CD4-positive, alpha-beta T cell (primary cell): ENCODE data around the gene SRSF7. TPM values are rescaled to one million over a fixed set of nuclear protein-coding genes. Genes with fewer than 3 reads are reported as not detected.
A peak's percentile ranks its signal among the peaks of the same experiment; 100 is the strongest.

Experiments used
- ATAC-seq: fragments of 200-7000 bp; cut with Tn5 transposase; one replicate; pipeline ENCODE4 v1.10.0; 2022; ENCODE audit warnings: mild to moderate bottlenecking; ENCODE audit not compliant: poor library complexity
- CTCF ChIA-PET: fragments of 350-600 bp; sonication (Branson Sonifier 250); formaldehyde crosslinking; loops from one replicate; lab custom pipeline; 2021; ENCODE audit warnings: antibody characterized with exemption, inconsistent platforms; lab: Charles Lee
- POLR2A ChIA-PET: fragments of 350-600 bp; sonication (Branson Sonifier 250); formaldehyde crosslinking; loops from one replicate; lab custom pipeline; 2021; ENCODE audit warnings: antibody characterized with exemption, inconsistent platforms; lab: Charles Lee
- DNase-seq, 14 experiments: peaks; one replicate each; pipeline ENCODE4 v3.0.0-alpha.2; 2013 to 2020; ENCODE audit warnings: mixed read lengths in 2 of 14
- H3K27ac ChIP-seq, 2 donors: one replicate each; pipeline versions ENCODE4 v1.5.1 to v1.7.0; 2013; ENCODE audit warnings: low read length in 2 of 2, low read depth in 1 of 2, mild to moderate bottlenecking in 1 of 2
- H3K27me3 ChIP-seq, 2 experiments: 1 replicate in 1 of 2; 2 replicates in 1 of 2; pipeline versions ENCODE4 v1.6.1 to v1.7.0; 2013; ENCODE audit warnings: low read length in 2 of 2, control low read depth in 1 of 2, mild to moderate bottlenecking in 1 of 2, moderate library complexity in 1 of 2; ENCODE audit not compliant: insufficient read depth in 2 of 2, control insufficient read depth in 1 of 2
- H3K36me3 ChIP-seq: one replicate; pipeline ENCODE4 v1.6.1; 2013; ENCODE audit warnings: low read length, control low read depth; ENCODE audit not compliant: insufficient read depth
- H3K4me1 ChIP-seq: one replicate; pipeline ENCODE4 v1.6.1; 2013; ENCODE audit warnings: low read length, control low read depth; ENCODE audit not compliant: insufficient read depth
- H3K4me3 ChIP-seq: one replicate; pipeline ENCODE4 v1.5.1; 2013; ENCODE audit warnings: mild to moderate bottlenecking, low read length, moderate library complexity
- H3K9me3 ChIP-seq, 2 experiments: 1 replicate in 1 of 2; 2 replicates in 1 of 2; pipeline versions ENCODE4 v1.6.1 to v1.7.0; 2013; ENCODE audit warnings: low read length in 2 of 2, mild to moderate bottlenecking in 2 of 2, control low read depth in 1 of 2, moderate library complexity in 1 of 2; ENCODE audit not compliant: control insufficient read depth in 1 of 2, insufficient read depth in 1 of 2
- H3K27ac Mint-ChIP-seq: one replicate; pipeline ENCODE4 v1.8.0; 2020; ENCODE audit warnings: mixed read lengths
- H3K27me3 Mint-ChIP-seq: one replicate; pipeline ENCODE4 v1.8.0; 2021; ENCODE audit warnings: mixed read lengths
- H3K36me3 Mint-ChIP-seq: one replicate; pipeline ENCODE4 v1.8.0; 2021; ENCODE audit warnings: low read depth, mixed read lengths
- H3K4me1 Mint-ChIP-seq: one replicate; pipeline ENCODE4 v1.8.0; 2021; ENCODE audit warnings: low read depth, mixed read lengths
- H3K4me3 Mint-ChIP-seq: one replicate; pipeline ENCODE4 v1.8.0; 2020; ENCODE audit warnings: mild to moderate bottlenecking, mixed read lengths
- H3K9me3 Mint-ChIP-seq: one replicate; pipeline ENCODE4 v1.8.0; 2020; ENCODE audit warnings: mixed read lengths
- intact Hi-C, 2 experiments: fragments of 100-400 bp; cut with DNase I in 1 of 2; cut with micrococcal nuclease in 1 of 2; formaldehyde crosslinking; loops; one replicate each; pipeline versions ENCODE4 v1.15.1 to v1.9.0; 2023 to 2025; cut with DNase I, micrococcal nuclease
- total RNA-seq, 174 experiments: library from RNA in 2 of 174; stranded (reverse) in 2 of 174; gene quantifications; one replicate each; pipeline ENCODE4 v1.2.3 and lab custom pipeline; 2021 to 2026
- TF ChIP-seq, protein P1 (sequence below): fragments of 200-600 bp; IDR thresholded peaks from one replicate; pipeline ENCODE4 v1.8.0; 2022; ENCODE audit warnings: antibody characterized with exemption, mild to moderate bottlenecking

SRSF7 gene
- total RNA-seq, 2 experiments from 2014 or later: 550 to 557 TPM

DNA sequence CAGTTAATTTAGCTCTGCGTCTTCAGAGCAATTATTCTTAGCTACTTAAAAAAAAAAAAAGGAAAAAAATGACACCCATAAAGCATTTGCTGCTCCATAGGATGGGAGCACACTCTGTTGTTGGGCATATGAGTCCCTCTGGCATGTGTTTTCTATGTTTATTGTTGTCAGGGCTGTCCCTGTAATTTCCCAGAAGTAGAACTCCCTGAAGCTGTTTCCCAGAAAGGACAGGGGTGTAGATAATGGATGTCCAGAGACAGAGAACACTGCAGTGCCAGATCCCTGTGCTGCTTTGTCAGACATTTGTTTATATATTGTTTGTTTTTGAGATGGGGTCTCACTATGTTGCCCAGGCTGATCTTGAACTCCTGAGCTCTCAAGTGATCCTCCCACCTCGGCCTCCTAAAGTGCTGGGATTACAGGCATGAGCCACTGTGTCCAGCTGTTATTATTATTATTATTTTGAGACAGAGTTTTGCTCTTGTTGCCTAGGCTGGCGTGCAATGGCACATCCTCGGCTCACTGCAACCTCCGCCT lies 52.6 kb downstream of the SRSF7 start:
- Mint-ChIP-seq H3K27ac (peak overlapping the region; percentile 90), H3K4me3 (no peak overlapping the region), H3K27me3 (no peaks in the 10 kb centered on the region), H3K4me1 (peaks cover 65% of the 10 kb centered on the region), H3K9me3 (peaks cover 2% of the 10 kb centered on the region), H3K36me3 (peaks cover 63% of the 10 kb centered on the region)
- no peaks in the 10 kb centered on the region for H3K9me3 ChIP-seq
- TF ChIP-seq, protein P1, sequence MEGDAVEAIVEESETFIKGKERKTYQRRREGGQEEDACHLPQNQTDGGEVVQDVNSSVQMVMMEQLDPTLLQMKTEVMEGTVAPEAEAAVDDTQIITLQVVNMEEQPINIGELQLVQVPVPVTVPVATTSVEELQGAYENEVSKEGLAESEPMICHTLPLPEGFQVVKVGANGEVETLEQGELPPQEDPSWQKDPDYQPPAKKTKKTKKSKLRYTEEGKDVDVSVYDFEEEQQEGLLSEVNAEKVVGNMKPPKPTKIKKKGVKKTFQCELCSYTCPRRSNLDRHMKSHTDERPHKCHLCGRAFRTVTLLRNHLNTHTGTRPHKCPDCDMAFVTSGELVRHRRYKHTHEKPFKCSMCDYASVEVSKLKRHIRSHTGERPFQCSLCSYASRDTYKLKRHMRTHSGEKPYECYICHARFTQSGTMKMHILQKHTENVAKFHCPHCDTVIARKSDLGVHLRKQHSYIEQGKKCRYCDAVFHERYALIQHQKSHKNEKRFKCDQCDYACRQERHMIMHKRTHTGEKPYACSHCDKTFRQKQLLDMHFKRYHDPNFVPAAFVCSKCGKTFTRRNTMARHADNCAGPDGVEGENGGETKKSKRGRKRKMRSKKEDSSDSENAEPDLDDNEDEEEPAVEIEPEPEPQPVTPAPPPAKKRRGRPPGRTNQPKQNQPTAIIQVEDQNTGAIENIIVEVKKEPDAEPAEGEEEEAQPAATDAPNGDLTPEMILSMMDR: no peak
- peaks cover 12% of the 10 kb centered on the region for H3K36me3 ChIP-seq
- no peaks in the 10 kb centered on the region for H3K27me3 ChIP-seq
- H3K4me3 ChIP-seq: no peak overlapping the region
- intact Hi-C loops: no loop called here
- peaks cover 76% of the 10 kb centered on the region for H3K4me1 ChIP-seq
- no peak for ATAC-seq
- ChIA-PET CTCF (interaction anchor here (1.1 kb wide), 1 partner anchor 95 kb away, joined by 3 read pairs; the partner anchor contains the start of gene HNRNPLL), POLR2A (interaction anchor here (0.7 to 4.5 kb wide), 7 partner anchors 11 to 97 kb away, joined by 3 to 20 read pairs (median 4); partner anchors contain the start of gene SRSF7)
- H3K27ac ChIP-seq: peak overlapping the region in 1 of 2 donors; percentile 63
- no peak for DNase-seq

DNA sequence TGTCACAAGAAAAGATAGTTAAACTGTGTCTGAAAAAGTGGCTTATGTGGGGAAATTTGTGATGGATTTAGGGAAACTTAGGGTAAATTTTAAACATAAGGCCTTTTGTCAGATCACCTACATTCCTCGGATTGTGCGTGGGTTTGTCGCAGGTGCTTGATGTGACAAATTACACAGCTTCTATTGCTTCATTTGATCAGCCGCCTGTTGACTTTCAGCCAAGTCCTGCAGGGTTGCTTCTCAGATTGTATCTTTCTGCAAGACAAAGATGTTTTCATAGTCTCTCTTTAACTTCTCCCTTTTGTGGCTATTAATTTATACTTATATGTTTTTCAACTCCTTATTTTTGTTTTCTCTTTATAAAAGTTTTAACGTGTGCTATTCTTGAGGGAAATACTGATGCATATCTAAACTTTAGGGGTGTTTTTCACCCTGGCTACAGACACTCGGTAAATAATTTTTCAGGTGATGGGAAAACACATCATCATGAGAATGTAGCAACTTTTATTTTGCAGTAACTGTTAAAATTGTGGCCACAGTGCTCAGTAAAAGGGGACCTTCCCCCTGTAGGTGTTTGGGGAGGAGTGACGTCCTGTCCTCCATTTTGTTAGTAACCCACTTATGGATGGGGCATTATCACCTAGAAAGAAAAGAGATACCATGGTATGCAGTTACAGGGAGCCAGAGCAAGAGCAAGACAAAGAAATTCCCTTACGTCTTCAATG lies 53.9 kb downstream of the SRSF7 start:
- TF ChIP-seq, protein P1: no peak
- Histone ChIP-seq H3K36me3 (peaks cover 12% of the 10 kb centered on the region), H3K27me3 (no peaks in the 10 kb centered on the region), H3K27ac (peak overlapping the region; percentile 47 to 63), H3K4me3 (no peak overlapping the region), H3K4me1 (peaks cover 79% of the 10 kb centered on the region), H3K9me3 (no peaks in the 10 kb centered on the region)
- H3K27me3 Mint-ChIP-seq: no peaks in the 10 kb centered on the region
- peak overlapping the region; percentile 54 for H3K4me3 Mint-ChIP-seq
- ATAC-seq: peak; percentile 65
- intact Hi-C loops: no loop called here
- H3K36me3 Mint-ChIP-seq: peaks cover 67% of the 10 kb centered on the region
- H3K4me1 Mint-ChIP-seq: peaks cover 70% of the 10 kb centered on the region
- peak overlapping the region; percentile 90 for H3K27ac Mint-ChIP-seq
- ChIA-PET CTCF (interaction anchor here (1.0 to 2.1 kb wide), 3 partner anchors 15 to 116 kb away, joined by 3 to 8 read pairs (median 3); partner anchors contain the start of gene HNRNPLL), POLR2A (interaction anchor here (0.8 to 4.5 kb wide), 5 partner anchors 12 to 116 kb away, joined by 4 to 20 read pairs (median 6); no protein-coding TSS in a partner anchor)
- H3K9me3 Mint-ChIP-seq: peaks cover 2% of the 10 kb centered on the region
- DNase-seq: peak in 12 of 14 experiments; percentile 12 to 86 (median 50)

Other genes with a start within 250 kb of the SRSF7 start
- 10 to 100 TPM; 44.9 to 46.5 TPM for gene HNRNPLL, start 148.4 kb downstream of the SRSF7 start, total RNA-seq
- gene GALM, start 85.2 kb downstream of the SRSF7 start, total RNA-seq: 1 to 10 TPM; 5.9 to 7.0 TPM
- gene GEMIN6, start 26.8 kb upstream of the SRSF7 start, total RNA-seq: 1 to 10 TPM; 1.2 to 2.1 TPM
- gene DHX57, start 124.6 kb upstream of the SRSF7 start, total RNA-seq: 10 to 100 TPM; 13.9 to 14.1 TPM
- gene MORN2, start 124.6 kb upstream of the SRSF7 start, total RNA-seq: 1 to 10 TPM; 2.1 to 2.6 TPM
- gene ARHGEF33, start 138.5 kb upstream of the SRSF7 start, total RNA-seq: not detected